ENCODE measurements around the gene MAG. TPM values are rescaled to one million over a fixed set of nuclear protein-coding genes. Genes with fewer than 3 reads are reported as not detected.
A peak's percentile ranks its signal among the peaks of the same experiment; 100 is the strongest.

Gene MAG
- total and polyA plus RNA-seq, 9 of the 15 experiments (the other 6 are each of a cell fraction or from before 2014, with no cell fraction given), result 0.11 to 10.0 (median 1.6) TPM

- TF ChIP-seq JUN (IDR thresholded peaks at IDR 0.05; ENCODE audit: borderline replicate concordance, low read depth, low read length), result 0 out of 2 replicates have a peak, but pooled peaks have one; percentile 34
- TF ChIP-seq JUN (CRISPR knock-in tag; IDR thresholded peaks at IDR 0.05; ENCODE audit: borderline replicate concordance), result no peak
- TF ChIP-seq ZBTB2 (IDR thresholded peaks at IDR 0.05), result no peak
- peak; percentile 77; the same call in 1 of the 2 replicates for TF ChIP-seq XRCC5 (IDR thresholded peaks at IDR 0.05; ENCODE audit: low read depth, low read length)
- TF ChIP-seq RB1 (IDR thresholded peaks at IDR 0.05; ENCODE audit: low read depth), result peak; percentile 65
- TF ChIP-seq CTBP1 (IDR thresholded peaks at IDR 0.05; ENCODE audit: borderline replicate concordance), result peak; percentile 95; the same call in 1 of the 2 replicates
- no peak for TF ChIP-seq FUS (optimal IDR thresholded peaks at IDR 0.05; ENCODE audit: low read depth, low read length)
- TF ChIP-seq SIN3A (IDR thresholded peaks at IDR 0.05; ENCODE audit: borderline replicate concordance in 2 of 2, control insufficient read depth in 1 of 2, low read depth in 2 of 2, low read length in 2 of 2), result no peak
- TF ChIP-seq SMC3 (conservative IDR thresholded peaks at IDR 0.05; ENCODE audit: insufficient read depth, low read depth, low read length), result peak; percentile 98
- TF ChIP-seq ZNF395 (CRISPR knock-in tag; IDR thresholded peaks at IDR 0.05), result 0 out of 2 replicates have a peak, but pooled peaks have one; percentile 27
- TF ChIP-seq BHLHE40 (IDR thresholded peaks at IDR 0.05; ENCODE audit: low read length), result peak; percentile 29; the same call in 1 of the 2 replicates
Observed at GRCh38 chr19:35352448-35353304, 60.7 kb downstream of the MAG start (continued).

Data from K562 (cell line).